ENCODE data around the gene COPS9. TPM values are rescaled to one million over a fixed set of nuclear protein-coding genes. Genes with fewer than 3 reads are reported as not detected.

The COPS9 gene
- total RNA-seq, 1 donor from 2014 or later = 35.0 TPM

DNA sequence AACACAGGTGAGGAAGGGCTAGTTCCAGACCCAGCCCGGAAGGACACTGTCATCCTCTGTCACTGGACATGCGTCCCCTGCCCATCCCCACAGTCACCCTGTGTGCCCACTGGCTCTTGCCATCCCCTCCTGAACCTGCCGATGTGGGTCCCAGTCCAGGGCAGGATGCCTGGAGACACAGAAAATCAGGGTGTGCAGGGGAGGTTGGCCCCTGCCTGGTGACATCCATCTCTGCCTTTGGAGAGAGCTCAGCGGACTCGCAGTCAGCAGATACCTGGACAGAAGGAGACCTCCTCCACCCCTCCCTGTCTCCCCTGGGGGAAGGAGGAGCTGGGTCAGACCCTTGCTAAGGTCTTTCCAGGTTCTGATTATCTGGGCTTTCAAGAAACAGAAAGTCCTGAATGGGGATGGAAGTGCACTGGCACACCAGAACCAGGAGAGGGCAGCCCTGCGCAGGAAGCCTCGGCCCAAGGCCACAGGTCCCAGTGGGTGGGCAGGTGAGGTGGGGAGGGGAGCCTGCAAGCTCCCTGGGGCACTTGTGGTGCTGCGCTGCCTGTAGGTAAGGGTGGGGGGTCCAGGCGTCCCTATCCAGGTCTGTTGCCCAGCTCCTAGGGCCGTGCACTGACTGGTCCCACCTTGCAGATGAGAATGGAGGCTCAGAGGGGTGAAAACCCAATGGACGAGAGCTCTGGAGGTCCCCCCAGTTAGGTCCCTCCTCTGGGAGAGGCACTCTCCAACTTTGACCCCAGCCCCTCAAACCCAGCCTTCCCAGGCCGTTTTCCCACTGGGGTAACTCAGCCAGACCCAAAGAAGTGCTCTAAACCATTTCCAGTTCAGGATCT is 14.1 kb upstream of the COPS9 start:
- DNase-seq (ENCODE audit: low read depth) = peak; percentile 36
- no peaks in the 10 kb centered on the region for H3K27me3 ChIP-seq (ENCODE audit: control insufficient read depth, insufficient read depth, low read length)
- H3K36me3 ChIP-seq (ENCODE audit: control insufficient read depth, insufficient read depth, low read length) = no peaks in the 10 kb centered on the region
- H3K4me3 ChIP-seq (ENCODE audit: low read depth, low read length) = no peak overlapping the region
- FAIRE-seq = no peak
- TF ChIP-seq, protein P1, sequence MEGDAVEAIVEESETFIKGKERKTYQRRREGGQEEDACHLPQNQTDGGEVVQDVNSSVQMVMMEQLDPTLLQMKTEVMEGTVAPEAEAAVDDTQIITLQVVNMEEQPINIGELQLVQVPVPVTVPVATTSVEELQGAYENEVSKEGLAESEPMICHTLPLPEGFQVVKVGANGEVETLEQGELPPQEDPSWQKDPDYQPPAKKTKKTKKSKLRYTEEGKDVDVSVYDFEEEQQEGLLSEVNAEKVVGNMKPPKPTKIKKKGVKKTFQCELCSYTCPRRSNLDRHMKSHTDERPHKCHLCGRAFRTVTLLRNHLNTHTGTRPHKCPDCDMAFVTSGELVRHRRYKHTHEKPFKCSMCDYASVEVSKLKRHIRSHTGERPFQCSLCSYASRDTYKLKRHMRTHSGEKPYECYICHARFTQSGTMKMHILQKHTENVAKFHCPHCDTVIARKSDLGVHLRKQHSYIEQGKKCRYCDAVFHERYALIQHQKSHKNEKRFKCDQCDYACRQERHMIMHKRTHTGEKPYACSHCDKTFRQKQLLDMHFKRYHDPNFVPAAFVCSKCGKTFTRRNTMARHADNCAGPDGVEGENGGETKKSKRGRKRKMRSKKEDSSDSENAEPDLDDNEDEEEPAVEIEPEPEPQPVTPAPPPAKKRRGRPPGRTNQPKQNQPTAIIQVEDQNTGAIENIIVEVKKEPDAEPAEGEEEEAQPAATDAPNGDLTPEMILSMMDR (IDR thresholded peaks at IDR 0.05; ENCODE audit: insufficient read depth, low read length, severe bottlenecking) = peak; percentile 95

GRCh38 chr2:240147911-240148587 is 11.9 kb upstream of the COPS9 start:
- TF ChIP-seq, protein P1 (IDR thresholded peaks at IDR 0.05; ENCODE audit: insufficient read depth, low read length, severe bottlenecking) = no peak
- FAIRE-seq = no peak
- DNase-seq (ENCODE audit: low read depth) = no peak

GRCh38 chr2:240147382-240147781 is 11.3 kb upstream of the COPS9 start:
- H3K36me3 ChIP-seq (ENCODE audit: control insufficient read depth, insufficient read depth, low read length) = no peaks in the 10 kb centered on the region
- DNase-seq (ENCODE audit: low read depth) = no peak
- H3K4me3 ChIP-seq (ENCODE audit: low read depth, low read length) = no peak overlapping the region
- TF ChIP-seq, protein P1 (IDR thresholded peaks at IDR 0.05; ENCODE audit: insufficient read depth, low read length, severe bottlenecking) = no peak
- FAIRE-seq = peak; percentile 100
- H3K27me3 ChIP-seq (ENCODE audit: control insufficient read depth, insufficient read depth, low read length) = no peaks in the 10 kb centered on the region

More at GRCh38 chr2:240147911-240148587, 11.9 kb upstream of the COPS9 start:
- Histone ChIP-seq H3K27me3 (ENCODE audit: control insufficient read depth, insufficient read depth, low read length) (no peaks in the 10 kb centered on the region), H3K36me3 (ENCODE audit: control insufficient read depth, insufficient read depth, low read length) (no peaks in the 10 kb centered on the region), H3K4me3 (ENCODE audit: low read depth, low read length) (no peak overlapping the region)

GRCh38 chr2:240146627-240147278 is 10.6 kb upstream of the COPS9 start:
- Histone ChIP-seq H3K36me3 (ENCODE audit: control insufficient read depth, insufficient read depth, low read length) (no peaks in the 10 kb centered on the region), H3K27me3 (ENCODE audit: control insufficient read depth, insufficient read depth, low read length) (no peaks in the 10 kb centered on the region), H3K4me3 (ENCODE audit: low read depth, low read length) (no peak overlapping the region)
- peak; percentile 81 for FAIRE-seq
- DNase-seq (ENCODE audit: low read depth) = no peak
- TF ChIP-seq, protein P1 (IDR thresholded peaks at IDR 0.05; ENCODE audit: insufficient read depth, low read length, severe bottlenecking) = no peak

DNA sequence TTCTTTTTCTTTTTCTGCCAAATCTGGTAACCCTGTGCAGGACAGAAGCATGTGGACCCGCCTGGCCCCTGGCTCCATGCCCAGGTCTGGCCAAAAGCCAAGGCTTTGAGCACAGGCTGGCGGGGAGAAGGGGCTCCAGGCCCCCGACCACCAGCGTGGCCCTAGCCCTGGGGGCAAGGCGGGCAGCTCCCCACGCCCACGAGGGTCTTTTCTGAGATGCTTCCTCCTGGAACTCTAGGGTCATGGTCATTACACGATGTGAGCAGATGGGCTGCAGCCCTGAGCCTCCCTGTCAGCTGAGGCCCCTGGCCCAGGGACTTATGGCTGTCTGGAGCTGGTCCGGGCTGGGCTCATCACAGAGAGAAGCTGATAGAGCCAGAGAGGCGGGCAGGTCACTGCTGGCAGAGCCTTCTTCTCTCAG is 10.0 kb upstream of the COPS9 start:
- H3K4me3 ChIP-seq (ENCODE audit: low read depth, low read length) = no peak overlapping the region
- FAIRE-seq = no peak
- no peak for DNase-seq (ENCODE audit: low read depth)
- no peaks in the 10 kb centered on the region for H3K36me3 ChIP-seq (ENCODE audit: control insufficient read depth, insufficient read depth, low read length)
- no peaks in the 10 kb centered on the region for H3K27me3 ChIP-seq (ENCODE audit: control insufficient read depth, insufficient read depth, low read length)
- TF ChIP-seq, protein P1 (IDR thresholded peaks at IDR 0.05; ENCODE audit: insufficient read depth, low read length, severe bottlenecking) = no peak
